Measurements from ENCODE around the gene AKTIP. TPM values are rescaled to one million over a fixed set of nuclear protein-coding genes. Genes with fewer than 3 reads are reported as not detected.

The AKTIP gene
- total RNA-seq, 2 donors from 2014 or later: 47.0 to 59.5 TPM

- no peaks in the 10 kb centered on the region for H3K27me3 ChIP-seq (replicated peaks; ENCODE audit: insufficient read depth)
- ATAC-seq (ENCODE audit: insufficient number of reproducible peaks, low FRiP score, low read depth) (no peak), DNase-seq (ENCODE audit: low spot score) (no peak)
- TF ChIP-seq CTCF (IDR thresholded peaks at IDR 0.05): no peak
- H3K36me3 ChIP-seq: peaks cover 51% of the 10 kb centered on the region
- H3K9me3 ChIP-seq: no peaks in the 10 kb centered on the region
- no peak overlapping the region for H3K27ac ChIP-seq
- H3K4me3 ChIP-seq: no peak overlapping the region
- H3K4me1 ChIP-seq (ENCODE audit: control insufficient read depth in 1 of 2, low read depth in 2 of 2): no peaks in the 10 kb centered on the region
Measured at GRCh38 chr16:53486230-53486629, 16.8 kb downstream of the AKTIP start.

- H3K4me1 ChIP-seq (ENCODE audit: control insufficient read depth in 1 of 2, low read depth in 2 of 2): no peaks in the 10 kb centered on the region
- H3K4me3 ChIP-seq: no peak overlapping the region
- DNase-seq (ENCODE audit: low spot score) (no peak), ATAC-seq (ENCODE audit: insufficient number of reproducible peaks, low FRiP score, low read depth) (no peak)
- no peaks in the 10 kb centered on the region for H3K9me3 ChIP-seq
- peaks cover 53% of the 10 kb centered on the region for H3K36me3 ChIP-seq
- TF ChIP-seq CTCF (IDR thresholded peaks at IDR 0.05): no peak
- no peak overlapping the region for H3K27ac ChIP-seq
- H3K27me3 ChIP-seq (replicated peaks; ENCODE audit: insufficient read depth): no peaks in the 10 kb centered on the region
Measured at GRCh38 chr16:53484542-53484941, 18.5 kb downstream of the AKTIP start.

- no peaks in the 10 kb centered on the region for H3K27me3 ChIP-seq (replicated peaks; ENCODE audit: insufficient read depth)
- H3K9me3 ChIP-seq: no peaks in the 10 kb centered on the region
- DNase-seq (ENCODE audit: low spot score) (no peak), ATAC-seq (ENCODE audit: insufficient number of reproducible peaks, low FRiP score, low read depth) (no peak)
- no peak overlapping the region for H3K27ac ChIP-seq
- peaks cover 72% of the 10 kb centered on the region for H3K36me3 ChIP-seq
- no peak overlapping the region for H3K4me3 ChIP-seq
- TF ChIP-seq CTCF (IDR thresholded peaks at IDR 0.05): no peak
- no peaks in the 10 kb centered on the region for H3K4me1 ChIP-seq (ENCODE audit: control insufficient read depth in 1 of 2, low read depth in 2 of 2)
Measured at GRCh38 chr16:53482123-53482522, 20.9 kb downstream of the AKTIP start.

GRCh38 chr16:53480394-53480793, 22.6 kb downstream of the AKTIP start:
- Histone ChIP-seq H3K4me3 (no peak overlapping the region), H3K27ac (no peak overlapping the region), H3K9me3 (no peaks in the 10 kb centered on the region), H3K27me3 (replicated peaks; ENCODE audit: insufficient read depth) (no peaks in the 10 kb centered on the region), H3K36me3 (peaks cover 61% of the 10 kb centered on the region), H3K4me1 (ENCODE audit: control insufficient read depth in 1 of 2, low read depth in 2 of 2) (no peaks in the 10 kb centered on the region)
- DNase-seq (ENCODE audit: low spot score) (no peak), ATAC-seq (ENCODE audit: insufficient number of reproducible peaks, low FRiP score, low read depth) (no peak)
- no peak for TF ChIP-seq CTCF (IDR thresholded peaks at IDR 0.05)

GRCh38 chr16:53478965-53479364, 24.0 kb downstream of the AKTIP start:
- H3K27me3 ChIP-seq (replicated peaks; ENCODE audit: insufficient read depth): no peaks in the 10 kb centered on the region
- TF ChIP-seq CTCF (IDR thresholded peaks at IDR 0.05): no peak
- peaks cover 62% of the 10 kb centered on the region for H3K36me3 ChIP-seq
- no peak overlapping the region for H3K4me3 ChIP-seq
- H3K9me3 ChIP-seq: no peaks in the 10 kb centered on the region
- ATAC-seq (ENCODE audit: insufficient number of reproducible peaks, low FRiP score, low read depth) (no peak), DNase-seq (ENCODE audit: low spot score) (no peak)
- no peak overlapping the region for H3K27ac ChIP-seq
- H3K4me1 ChIP-seq (ENCODE audit: control insufficient read depth in 1 of 2, low read depth in 2 of 2): no peaks in the 10 kb centered on the region

Measured in thoracic aorta (tissue), 2 donors.